ENCODE data around the gene RCSD1.

Gene RCSD1

DNA sequence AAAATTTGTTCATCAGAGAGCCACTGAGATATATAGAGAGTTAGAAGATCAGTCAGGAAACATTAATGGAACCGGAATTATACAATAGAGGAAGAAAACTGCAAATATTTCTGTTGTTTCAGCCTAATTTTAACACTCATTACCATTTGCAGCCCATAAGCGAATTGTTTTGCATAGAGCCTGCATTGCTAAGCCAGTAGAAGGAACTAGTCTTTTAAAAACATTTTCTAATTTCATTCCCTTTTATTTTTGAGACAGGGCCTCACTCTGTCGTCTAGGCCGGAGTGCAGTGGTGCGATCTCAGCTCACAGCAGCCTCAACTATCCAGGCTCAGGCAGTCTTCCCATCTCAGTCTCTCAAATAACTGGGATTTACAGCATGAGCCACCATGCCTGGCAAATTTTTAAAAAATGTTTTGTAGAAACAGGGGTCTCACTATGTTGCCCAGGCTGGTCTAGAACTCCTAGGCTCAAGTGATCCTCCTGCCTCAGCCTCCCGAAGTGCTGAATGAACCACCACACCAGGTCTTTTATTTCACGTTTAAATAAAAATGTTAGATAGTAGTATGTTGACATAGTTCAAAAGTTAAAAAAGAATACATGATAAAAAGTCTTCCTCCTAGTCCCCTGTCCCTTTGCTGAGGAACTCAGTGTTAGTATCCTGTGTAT is 117.1 kb downstream of the RCSD1 start:
- TF ChIP-seq, protein P1, sequence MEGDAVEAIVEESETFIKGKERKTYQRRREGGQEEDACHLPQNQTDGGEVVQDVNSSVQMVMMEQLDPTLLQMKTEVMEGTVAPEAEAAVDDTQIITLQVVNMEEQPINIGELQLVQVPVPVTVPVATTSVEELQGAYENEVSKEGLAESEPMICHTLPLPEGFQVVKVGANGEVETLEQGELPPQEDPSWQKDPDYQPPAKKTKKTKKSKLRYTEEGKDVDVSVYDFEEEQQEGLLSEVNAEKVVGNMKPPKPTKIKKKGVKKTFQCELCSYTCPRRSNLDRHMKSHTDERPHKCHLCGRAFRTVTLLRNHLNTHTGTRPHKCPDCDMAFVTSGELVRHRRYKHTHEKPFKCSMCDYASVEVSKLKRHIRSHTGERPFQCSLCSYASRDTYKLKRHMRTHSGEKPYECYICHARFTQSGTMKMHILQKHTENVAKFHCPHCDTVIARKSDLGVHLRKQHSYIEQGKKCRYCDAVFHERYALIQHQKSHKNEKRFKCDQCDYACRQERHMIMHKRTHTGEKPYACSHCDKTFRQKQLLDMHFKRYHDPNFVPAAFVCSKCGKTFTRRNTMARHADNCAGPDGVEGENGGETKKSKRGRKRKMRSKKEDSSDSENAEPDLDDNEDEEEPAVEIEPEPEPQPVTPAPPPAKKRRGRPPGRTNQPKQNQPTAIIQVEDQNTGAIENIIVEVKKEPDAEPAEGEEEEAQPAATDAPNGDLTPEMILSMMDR (IDR thresholded peaks at IDR 0.05; ENCODE audit: control extremely low read depth, extremely low read depth, low read depth, missing control alignments), result no peak
- POLR2A ChIA-PET, result no interaction called here
- CTCF ChIA-PET, result no interaction called here
- no peak for DNase-seq (ENCODE audit: extremely low spot score)

- no peak for DNase-seq (ENCODE audit: extremely low spot score)
- ChIA-PET POLR2A (no interaction called here), CTCF (no interaction called here)
- TF ChIP-seq, protein P1 (IDR thresholded peaks at IDR 0.05; ENCODE audit: control extremely low read depth, extremely low read depth, low read depth, missing control alignments), result no peak
Observed at GRCh38 chr1:167747988-167748387, 118.0 kb downstream of the RCSD1 start.

GRCh38 chr1:167748906-167749305 is 118.9 kb downstream of the RCSD1 start:
- ChIA-PET POLR2A (no interaction called here), CTCF (interaction anchor here (0.8 to 1.6 kb wide), 5 partner anchors 10 to 208 kb away, joined by 3 to 5 read pairs (median 3); no protein-coding TSS in a partner anchor)
- TF ChIP-seq, protein P1 (IDR thresholded peaks at IDR 0.05; ENCODE audit: control extremely low read depth, extremely low read depth, low read depth, missing control alignments), result no peak
- DNase-seq (ENCODE audit: extremely low spot score), result no peak

GRCh38 chr1:167749741-167750140 is 119.7 kb downstream of the RCSD1 start:
- CTCF ChIA-PET, result interaction anchor here (1.3 to 1.6 kb wide), 4 partner anchors 19 to 209 kb away, joined by 3 to 5 read pairs (median 4); no protein-coding TSS in a partner anchor
- TF ChIP-seq, protein P1 (IDR thresholded peaks at IDR 0.05; ENCODE audit: control extremely low read depth, extremely low read depth, low read depth, missing control alignments), result no peak
- DNase-seq (ENCODE audit: extremely low spot score), result no peak
- POLR2A ChIA-PET, result no interaction called here

DNA sequence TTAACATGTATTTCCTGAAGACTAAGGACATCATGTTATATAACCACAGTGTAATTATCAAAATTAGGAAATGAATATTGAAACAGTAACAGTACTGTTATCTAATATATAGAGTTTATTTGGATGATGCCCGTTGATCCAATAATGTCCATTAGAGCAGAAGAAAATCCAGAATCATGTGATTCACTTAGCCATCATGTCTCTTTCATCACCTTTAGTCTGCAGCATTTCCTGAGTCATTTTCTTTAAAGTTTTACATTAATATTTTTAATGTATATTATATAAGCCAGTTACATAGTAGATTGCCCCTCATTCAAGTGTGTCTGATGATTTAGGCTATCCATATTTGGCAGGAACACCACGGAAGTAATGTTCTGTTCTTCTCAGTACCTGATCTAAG is 120.6 kb downstream of the RCSD1 start:
- no peak for DNase-seq (ENCODE audit: extremely low spot score)
- CTCF ChIA-PET, result interaction anchor here (1.3 kb wide), 1 partner anchor 33 kb away, joined by 3 read pairs; no protein-coding TSS in a partner anchor
- POLR2A ChIA-PET, result no interaction called here
- TF ChIP-seq, protein P1 (IDR thresholded peaks at IDR 0.05; ENCODE audit: control extremely low read depth, extremely low read depth, low read depth, missing control alignments), result no peak

DNA sequence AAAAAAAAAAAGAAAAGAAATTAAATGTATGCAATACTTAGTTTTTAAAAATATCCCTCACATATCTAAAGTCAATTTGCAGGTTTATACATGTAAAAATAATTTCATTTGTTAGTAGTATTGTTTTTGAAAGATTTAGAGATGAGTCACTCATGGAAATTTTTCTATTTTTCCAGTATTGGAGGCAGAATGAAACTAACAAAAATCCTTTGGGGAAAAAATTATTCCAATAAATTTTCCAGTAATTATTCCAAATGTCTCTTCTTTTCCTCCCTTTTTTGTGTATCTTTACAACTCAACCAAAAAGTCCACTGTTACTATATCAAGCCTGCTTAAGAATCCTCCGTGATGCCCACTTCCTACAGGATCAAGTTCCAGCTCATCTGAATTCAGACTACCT is 121.6 kb downstream of the RCSD1 start:
- POLR2A ChIA-PET, result interaction anchor here (0.6 kb wide), 1 partner anchor 37 kb away, joined by 3 read pairs; no protein-coding TSS in a partner anchor
- TF ChIP-seq, protein P1 (IDR thresholded peaks at IDR 0.05; ENCODE audit: control extremely low read depth, extremely low read depth, low read depth, missing control alignments), result no peak
- DNase-seq (ENCODE audit: extremely low spot score), result no peak
- CTCF ChIA-PET, result no interaction called here

Measured in GM10248 (cell line).